Neural cell (in vitro differentiated cells): ENCODE measurements around the gene TMEM254. TPM values are rescaled to one million over a fixed set of nuclear protein-coding genes. Genes with fewer than 3 reads are reported as not detected.

ENCODE experiments used
- H2AFZ ChIP-seq: fragments of 200-600, 300-800 bp; sonication (generic), shearing (Covaris generic); 2 replicates; pipeline ENCODE4 v1.6.0; 2014; ENCODE audit warnings: low read depth, mild to moderate bottlenecking, antibody characterized with exemption, low read length, moderate library complexity
- H3F3A ChIP-seq: fragments of 200-600 bp; shearing (Covaris generic); 2 replicates; pipeline ENCODE4 v1.6.1; 2016; ENCODE audit warnings: mild to moderate bottlenecking, moderate library complexity, mixed read lengths, antibody characterized with exemption, low read length; ENCODE audit not compliant: insufficient read depth, poor library complexity, severe bottlenecking
- H3K27ac ChIP-seq: fragments of 200-600, 300-800 bp; sonication (generic), shearing (Covaris generic); 2 replicates; pipeline ENCODE4 v1.5.1; 2014; ENCODE audit warnings: mild to moderate bottlenecking, low read length, moderate library complexity
- H3K27me3 ChIP-seq: fragments of 300-800, 200-600 bp; sonication (generic), shearing (Covaris generic); 2 replicates; pipeline ENCODE4 v1.6.0; 2014; ENCODE audit warnings: mild to moderate bottlenecking, low read depth, low read length, moderate library complexity; ENCODE audit not compliant: insufficient read depth
- H3K36me3 ChIP-seq: fragments of 300-800, 200-600 bp; sonication (generic), shearing (Covaris generic); 2 replicates; pipeline ENCODE4 v1.5.1; 2014; ENCODE audit warnings: mild to moderate bottlenecking, antibody characterized with exemption, low read length, moderate library complexity; ENCODE audit not compliant: insufficient read depth
- H3K4me2 ChIP-seq: fragments of 300-800, 200-600 bp; sonication (generic), shearing (Covaris generic); 2 replicates; pipeline ENCODE4 v1.6.0; 2014; ENCODE audit warnings: mild to moderate bottlenecking, low read length
- H3K4me3 ChIP-seq: fragments of 300-800, 200-600 bp; sonication (generic), shearing (Covaris generic); 2 replicates; pipeline ENCODE4 v1.5.1; 2014; ENCODE audit warnings: mild to moderate bottlenecking, low read length, moderate library complexity
- H3K79me2 ChIP-seq: fragments of 200-600 bp; shearing (Covaris generic); replicated peaks from 2 replicates; pipeline ENCODE4 v1.6.0; 2014; ENCODE audit warnings: mild to moderate bottlenecking, low read length, moderate library complexity; ENCODE audit not compliant: insufficient read depth
- H3K9ac ChIP-seq: fragments of 300-800, 200-600 bp; sonication (generic), shearing (Covaris generic); 2 replicates; pipeline ENCODE4 v1.6.1; 2016; ENCODE audit warnings: mild to moderate bottlenecking, low read length, mixed read lengths
- H3K9me2 ChIP-seq: fragments of 200-600 bp; shearing (Covaris generic); 2 replicates; pipeline ENCODE4 v1.6.1; 2016; ENCODE audit warnings: mild to moderate bottlenecking, low read length, mixed read lengths; ENCODE audit not compliant: insufficient read depth
- H3K9me3 ChIP-seq: fragments of 200-600, 300-800 bp; sonication (generic), shearing (Covaris generic); 2 replicates; pipeline ENCODE4 v1.6.1; 2016; ENCODE audit warnings: mild to moderate bottlenecking, mixed run types, low read length, moderate library complexity, mixed read lengths
- H4K20me1 ChIP-seq: fragments of 200-600 bp; shearing (Covaris generic); 2 replicates; pipeline ENCODE4 v1.6.1; 2016; ENCODE audit warnings: mild to moderate bottlenecking, mixed run types; ENCODE audit not compliant: insufficient read depth
- CTCF ChIP-seq: fragments of 450-650 bp; IDR thresholded peaks from 2 replicates; pipeline ENCODE4 v1.5.1; 2014; ENCODE audit warnings: antibody characterized with exemption, mild to moderate bottlenecking, moderate library complexity; ENCODE audit not compliant: poor library complexity, severe bottlenecking
- EP300 ChIP-seq: fragments of 450-650 bp; conservative IDR thresholded peaks from 2 replicates; pipeline ENCODE4 v1.6.1; 2014; ENCODE audit warnings: antibody characterized with exemption, mild to moderate bottlenecking, moderate library complexity; ENCODE audit not compliant: poor library complexity, severe bottlenecking
- EZH2 ChIP-seq: fragments of 200-600, 300-800 bp; shearing (Covaris generic), sonication (generic); IDR thresholded peaks from 2 replicates; pipeline ENCODE4 v1.6.1; 2014; ENCODE audit warnings: antibody characterized with exemption, low read length, borderline replicate concordance, mild to moderate bottlenecking; ENCODE audit not compliant: insufficient read depth, poor library complexity, severe bottlenecking
- MXI1 ChIP-seq: fragments of 450-650 bp; conservative IDR thresholded peaks from 2 replicates; pipeline ENCODE4 v1.6.1; 2014; ENCODE audit warnings: antibody characterized with exemption, mild to moderate bottlenecking; ENCODE audit not compliant: poor library complexity, severe bottlenecking
- POLR2AphosphoS5 ChIP-seq: IDR thresholded peaks from 2 replicates; pipeline ENCODE4 v1.6.1; 2012
- RAD21 ChIP-seq: fragments of 450-650 bp; conservative IDR thresholded peaks from 2 replicates; pipeline ENCODE4 v1.6.1; 2014; ENCODE audit warnings: antibody characterized with exemption, mild to moderate bottlenecking, moderate library complexity
- REST ChIP-seq: IDR thresholded peaks from 2 replicates; pipeline ENCODE4 v1.6.1; 2012; ENCODE audit warnings: borderline replicate concordance
- SMC3 ChIP-seq: fragments of 450-650 bp; conservative IDR thresholded peaks from 2 replicates; pipeline ENCODE4 v1.6.1; 2014; ENCODE audit warnings: antibody characterized with exemption, mild to moderate bottlenecking, moderate library complexity; ENCODE audit not compliant: poor library complexity
- TAF1 ChIP-seq: IDR thresholded peaks from 2 replicates; pipeline ENCODE4 v1.6.1; 2012; ENCODE audit warnings: low read depth
- polyA plus RNA-seq: library from polyadenylated mRNA; depleted of rRNA; stranded (reverse); fragments of >200 nt; gene quantifications from 2 replicates; pipeline ENCODE4 v1.2.3, GENCODE V29; 2014

TMEM254 gene
- polyA plus RNA-seq, 1 donor from 2014 or later = 24.3 TPM

DNA sequence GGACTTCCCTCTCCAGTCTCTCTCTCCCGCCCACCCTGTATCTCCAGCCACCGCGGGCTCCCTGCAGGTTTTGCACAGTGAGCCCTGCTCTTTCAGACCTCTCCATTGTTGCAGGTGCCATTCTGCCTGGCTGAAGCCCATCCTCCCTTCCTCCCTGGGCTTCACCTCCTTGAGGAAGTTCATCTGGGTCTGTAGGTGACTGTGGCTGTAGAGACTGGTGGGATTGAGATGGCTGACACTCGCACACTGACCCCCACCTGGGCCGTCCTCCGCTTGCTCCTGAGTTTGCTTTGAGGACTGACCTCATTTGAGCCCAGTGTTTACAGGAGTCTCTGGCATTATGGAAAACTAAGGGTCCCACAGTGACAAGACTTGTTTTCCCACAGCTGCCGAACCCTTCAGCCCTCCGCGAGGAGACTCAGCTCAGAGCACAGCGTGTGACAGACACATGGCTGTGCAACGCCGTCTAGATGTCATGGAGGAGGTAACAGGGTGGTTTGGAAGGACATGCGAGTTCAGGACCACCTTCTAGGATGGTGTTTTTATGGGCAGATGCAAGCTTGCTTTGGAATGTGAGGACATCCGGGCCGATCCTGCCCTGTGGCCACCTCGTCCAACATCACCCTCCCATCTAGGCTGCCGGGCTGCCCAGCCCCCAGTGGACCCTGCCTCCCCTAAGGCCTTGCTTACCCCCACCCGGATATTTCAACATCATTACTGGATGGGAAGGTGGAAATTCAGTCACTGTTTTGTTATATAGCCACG is 63.4 kb downstream of the TMEM254 start:
- H3K36me3 ChIP-seq = no peaks in the 10 kb centered on the region
- H3K9me3 ChIP-seq = no peaks in the 10 kb centered on the region
- no peak overlapping the region for H2AFZ ChIP-seq
- H3K4me3 ChIP-seq = no peak overlapping the region
- TF ChIP-seq RAD21 (no peak), TAF1 (no peak), SMC3 (no peak), CTCF (no peak), POLR2AphosphoS5 (no peak), REST (no peak), EZH2 (no peak), MXI1 (no peak), EP300 (no peak)
- H3K79me2 ChIP-seq = no peaks in the 10 kb centered on the region
- H4K20me1 ChIP-seq = no peaks in the 10 kb centered on the region
- no peaks in the 10 kb centered on the region for H3K27me3 ChIP-seq
- no peak overlapping the region for H3K4me2 ChIP-seq
- no peaks in the 10 kb centered on the region for H3F3A ChIP-seq
- H3K27ac ChIP-seq = no peak overlapping the region
- no peak overlapping the region for H3K9ac ChIP-seq
- H3K9me2 ChIP-seq = no peaks in the 10 kb centered on the region

Other genes starting within 250 kb of the TMEM254 start
- gene SFTPD, start 129.6 kb upstream of the TMEM254 start, polyA plus RNA-seq = 0.51 and 1.4 TPM in 2 replicates
- not detected in 2 replicates for gene PLAC9, start 54.1 kb downstream of the TMEM254 start, polyA plus RNA-seq
- gene ANXA11, start 126.9 kb downstream of the TMEM254 start, polyA plus RNA-seq = not detected in 2 replicates
- gene MAT1A, start 211.0 kb downstream of the TMEM254 start, polyA plus RNA-seq = not detected in 2 replicates